Astrocyte (in vitro differentiated cells and primary cell): ENCODE measurements around the gene C1QL4.

Source experiments
- EZH2 ChIP-seq: IDR thresholded peaks from 2 replicates; pipeline ENCODE4 v1.6.1; 2012; ENCODE audit warnings: mild to moderate bottlenecking, low read length, inconsistent platforms; ENCODE audit not compliant: insufficient read depth
- TF ChIP-seq, protein P1 (sequence below): IDR thresholded peaks from 2 replicates; pipeline ENCODE4 v1.5.1; 2011; ENCODE audit warnings: low read depth, mild to moderate bottlenecking, inconsistent platforms, low read length, moderate library complexity; ENCODE audit not compliant: insufficient read depth

DNA sequence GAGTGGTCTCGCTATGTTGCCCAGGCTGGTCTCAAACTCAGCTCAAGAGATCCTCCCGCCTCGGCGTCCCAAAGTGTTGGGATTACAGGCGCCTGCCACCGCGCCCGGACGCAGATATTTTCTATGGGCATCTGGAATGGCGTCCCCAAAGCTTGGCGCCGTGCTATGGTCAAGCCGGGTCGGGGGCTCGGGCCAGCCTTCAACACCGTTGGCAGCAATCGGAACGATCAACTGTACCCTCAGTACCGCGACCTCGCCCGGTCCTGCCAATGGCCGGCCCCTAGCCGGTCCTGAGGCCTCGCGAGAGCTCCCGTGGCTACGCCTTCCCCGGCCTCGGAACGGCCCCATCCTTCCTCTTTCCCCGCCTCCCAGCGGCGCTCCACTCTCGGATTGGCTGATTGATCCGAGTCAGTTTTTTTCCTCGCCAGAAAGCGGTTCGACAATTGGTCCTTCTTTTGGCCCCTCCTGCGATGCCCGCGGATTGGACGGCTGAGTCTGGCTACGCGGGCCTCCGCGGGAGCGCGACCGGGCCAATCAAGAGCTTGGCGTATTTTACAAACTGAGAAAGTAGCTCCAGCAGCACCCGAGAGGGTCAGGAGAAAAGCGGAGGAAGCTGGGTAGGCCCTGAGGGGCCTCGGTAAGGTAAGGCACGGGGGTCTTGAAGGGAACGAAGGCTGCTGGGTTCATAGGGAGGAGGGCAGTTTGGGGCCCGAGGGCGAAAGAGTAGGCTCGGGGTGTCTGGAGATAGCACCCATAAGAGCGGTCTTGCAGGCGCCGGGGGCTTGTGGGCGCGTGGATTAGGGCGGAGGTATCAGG is 14.1 kb downstream of the C1QL4 start, which contains the start of gene TROAP:
- TF ChIP-seq, protein P1, sequence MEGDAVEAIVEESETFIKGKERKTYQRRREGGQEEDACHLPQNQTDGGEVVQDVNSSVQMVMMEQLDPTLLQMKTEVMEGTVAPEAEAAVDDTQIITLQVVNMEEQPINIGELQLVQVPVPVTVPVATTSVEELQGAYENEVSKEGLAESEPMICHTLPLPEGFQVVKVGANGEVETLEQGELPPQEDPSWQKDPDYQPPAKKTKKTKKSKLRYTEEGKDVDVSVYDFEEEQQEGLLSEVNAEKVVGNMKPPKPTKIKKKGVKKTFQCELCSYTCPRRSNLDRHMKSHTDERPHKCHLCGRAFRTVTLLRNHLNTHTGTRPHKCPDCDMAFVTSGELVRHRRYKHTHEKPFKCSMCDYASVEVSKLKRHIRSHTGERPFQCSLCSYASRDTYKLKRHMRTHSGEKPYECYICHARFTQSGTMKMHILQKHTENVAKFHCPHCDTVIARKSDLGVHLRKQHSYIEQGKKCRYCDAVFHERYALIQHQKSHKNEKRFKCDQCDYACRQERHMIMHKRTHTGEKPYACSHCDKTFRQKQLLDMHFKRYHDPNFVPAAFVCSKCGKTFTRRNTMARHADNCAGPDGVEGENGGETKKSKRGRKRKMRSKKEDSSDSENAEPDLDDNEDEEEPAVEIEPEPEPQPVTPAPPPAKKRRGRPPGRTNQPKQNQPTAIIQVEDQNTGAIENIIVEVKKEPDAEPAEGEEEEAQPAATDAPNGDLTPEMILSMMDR = no peak
- TF ChIP-seq EZH2 = no peak
